Measurements from ENCODE around the gene OAS2.

OAS2 gene

GRCh38 chr12:112964915-112965314 lies 13.4 kb upstream of the OAS2 start:
- TF ChIP-seq CTCF (IDR thresholded peaks at IDR 0.05): no peak
- no peaks in the 10 kb centered on the region for H3K27me3 ChIP-seq
- intact Hi-C loops (cut with DNase I; ENCODE audit: low total_unique reads): no loop called here
- peaks cover 0 to 74% (median 15%) of the 10 kb centered on the region in 3 donors for H3K36me3 ChIP-seq
- H3K27ac ChIP-seq: no peak overlapping the region
- no peaks in the 10 kb centered on the region for H3K9me3 ChIP-seq
- no peaks in the 10 kb centered on the region for H3K4me1 ChIP-seq
- H3K4me3 ChIP-seq: no peak overlapping the region
- DNase-seq: no peak

DNA sequence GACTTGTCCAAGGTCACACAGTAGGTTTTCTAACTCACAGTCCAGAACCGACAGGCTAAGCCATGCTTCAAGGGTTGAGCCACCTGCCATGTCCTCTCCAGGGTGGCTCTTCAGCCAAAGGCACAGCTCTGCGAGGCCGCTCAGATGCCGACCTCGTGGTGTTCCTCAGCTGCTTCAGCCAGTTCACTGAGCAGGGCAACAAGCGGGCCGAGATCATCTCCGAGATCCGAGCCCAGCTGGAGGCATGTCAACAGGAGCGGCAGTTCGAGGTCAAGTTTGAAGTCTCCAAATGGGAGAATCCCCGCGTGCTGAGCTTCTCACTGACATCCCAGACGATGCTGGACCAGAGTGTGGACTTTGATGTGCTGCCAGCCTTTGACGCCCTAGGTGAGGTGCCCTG lies 12.7 kb upstream of the OAS2 start:
- H3K36me3 ChIP-seq: peaks cover 0 to 80% (median 11%) of the 10 kb centered on the region in 3 donors

DNA sequence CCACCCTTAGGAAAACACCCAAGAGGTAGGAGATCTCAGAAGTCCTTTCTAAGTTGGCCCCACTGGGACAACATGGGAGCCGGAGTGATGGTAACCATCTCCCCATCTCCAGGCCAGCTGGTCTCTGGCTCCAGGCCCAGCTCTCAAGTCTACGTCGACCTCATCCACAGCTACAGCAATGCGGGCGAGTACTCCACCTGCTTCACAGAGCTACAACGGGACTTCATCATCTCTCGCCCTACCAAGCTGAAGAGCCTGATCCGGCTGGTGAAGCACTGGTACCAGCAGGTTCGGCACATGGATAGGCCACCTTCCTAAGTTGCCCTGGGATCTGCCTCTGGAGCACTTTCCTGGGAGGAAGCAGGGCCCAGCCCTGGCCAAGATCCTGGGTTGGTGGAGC lies 11.0 kb upstream of the OAS2 start:
- no peak overlapping the region for H3K27ac ChIP-seq
- no peaks in the 10 kb centered on the region for H3K4me1 ChIP-seq
- TF ChIP-seq CTCF (IDR thresholded peaks at IDR 0.05): no peak
- H3K4me3 ChIP-seq: no peak overlapping the region
- intact Hi-C loops (cut with DNase I; ENCODE audit: low total_unique reads): no loop called here
- H3K36me3 ChIP-seq: peaks cover 0 to 66% (median 5%) of the 10 kb centered on the region in 3 donors
- H3K9me3 ChIP-seq: no peaks in the 10 kb centered on the region
- H3K27me3 ChIP-seq: no peaks in the 10 kb centered on the region
- no peak for DNase-seq

More for the DNA sequence above, 12.7 kb upstream of the OAS2 start:
- DNase-seq: no peak
- H3K4me3 ChIP-seq: no peak overlapping the region
- H3K4me1 ChIP-seq: no peaks in the 10 kb centered on the region
- intact Hi-C loops (cut with DNase I; ENCODE audit: low total_unique reads): no loop called here
- H3K9me3 ChIP-seq: no peaks in the 10 kb centered on the region
- no peak for TF ChIP-seq CTCF (IDR thresholded peaks at IDR 0.05)
- H3K27me3 ChIP-seq: no peaks in the 10 kb centered on the region
- H3K27ac ChIP-seq: no peak overlapping the region

DNA sequence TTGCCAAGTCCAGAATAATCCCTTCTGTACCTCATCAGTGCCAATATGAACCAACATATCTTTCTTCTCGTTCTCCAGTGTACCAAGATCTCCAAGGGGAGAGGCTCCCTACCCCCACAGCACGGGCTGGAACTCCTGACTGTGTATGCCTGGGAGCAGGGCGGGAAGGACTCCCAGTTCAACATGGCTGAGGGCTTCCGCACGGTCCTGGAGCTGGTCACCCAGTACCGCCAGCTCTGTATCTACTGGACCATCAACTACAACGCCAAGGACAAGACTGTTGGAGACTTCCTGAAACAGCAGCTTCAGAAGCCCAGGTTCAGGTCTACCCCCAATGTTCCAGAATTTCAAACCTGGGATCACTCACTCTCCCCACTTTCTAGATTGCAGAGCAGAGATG lies 10.5 kb upstream of the OAS2 start:
- no peak for DNase-seq
- peaks cover 0 to 60% (median 4%) of the 10 kb centered on the region in 3 donors for H3K36me3 ChIP-seq
- no peaks in the 10 kb centered on the region for H3K27me3 ChIP-seq
- intact Hi-C loops (cut with DNase I; ENCODE audit: low total_unique reads): no loop called here
- H3K4me3 ChIP-seq: no peak overlapping the region
- no peaks in the 10 kb centered on the region for H3K9me3 ChIP-seq
- H3K4me1 ChIP-seq: no peaks in the 10 kb centered on the region
- H3K27ac ChIP-seq: no peak overlapping the region
- no peak for TF ChIP-seq CTCF (IDR thresholded peaks at IDR 0.05)

GRCh38 chr12:112969547-112970306 lies 8.6 kb upstream of the OAS2 start:
- TF ChIP-seq CTCF (IDR thresholded peaks at IDR 0.05): no peak
- Histone ChIP-seq H3K27me3 (no peaks in the 10 kb centered on the region), H3K9me3 (no peaks in the 10 kb centered on the region), H3K27ac (no peak overlapping the region), H3K4me1 (peaks cover 0 to 8% (median 0%) of the 10 kb centered on the region in 4 donors), H3K36me3 (peaks cover 0 to 42% (median 0%) of the 10 kb centered on the region in 3 donors), H3K4me3 (no peak overlapping the region)
- intact Hi-C loops (cut with DNase I; ENCODE audit: low total_unique reads): no loop called here
- DNase-seq: no peak
